PFSK-1 (cell line): ENCODE results near the gene MLIP.

Experiments used
- FOXP2 ChIP-seq: optimal IDR thresholded peaks from 2 replicates; pipeline ENCODE3; 2011; ENCODE audit warnings: borderline replicate concordance, control low read depth, inconsistent platforms; ENCODE audit not compliant: insufficient read depth; ENCODE audit errors: extremely low read length, extremely low read depth
- POLR2AphosphoS5 ChIP-seq: IDR thresholded peaks from 2 replicates; pipeline ENCODE4 v1.6.1; 2012; ENCODE audit warnings: low read depth, mild to moderate bottlenecking, control low read depth, low read length, moderate library complexity
- SIN3A ChIP-seq: IDR thresholded peaks from 2 replicates; pipeline ENCODE4 v1.6.1; 2012; ENCODE audit warnings: mild to moderate bottlenecking, low read length, moderate library complexity, borderline replicate concordance; ENCODE audit not compliant: insufficient read depth
- TAF1 ChIP-seq: IDR thresholded peaks from 2 replicates; pipeline ENCODE4 v1.6.1; 2012; ENCODE audit warnings: low read length, control low read depth, borderline replicate concordance; ENCODE audit not compliant: insufficient read depth
- TF ChIP-seq, protein P1 (sequence below), 2 experiments: IDR thresholded peaks; 2 replicates each; pipeline versions ENCODE4 v1.6.1 to v1.8.0; 2011 to 2012; ENCODE audit warnings: low read depth in 2 of 2, low read length in 2 of 2, control low read depth in 1 of 2, inconsistent platforms in 1 of 2, mild to moderate bottlenecking in 1 of 2, moderate library complexity in 1 of 2; ENCODE audit not compliant: insufficient read depth in 1 of 2

The MLIP gene

DNA sequence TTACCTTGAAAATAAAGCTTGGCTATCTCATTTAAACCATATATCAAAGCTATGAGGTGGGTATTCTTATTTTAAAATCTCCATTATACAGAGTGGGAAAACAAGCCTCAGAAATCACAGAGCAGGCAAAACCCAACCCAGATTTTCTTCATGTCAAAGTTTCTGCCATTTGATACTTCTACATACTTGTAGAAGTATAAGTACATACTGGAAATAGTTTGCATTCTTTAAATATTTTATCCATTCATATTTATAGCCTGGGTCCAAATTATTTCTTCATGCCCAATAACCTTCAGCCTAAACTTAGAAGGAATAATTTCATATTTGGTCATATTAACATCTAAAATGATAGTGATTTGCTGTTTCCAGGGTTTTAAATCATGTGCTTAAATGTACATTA lies 61.8 kb downstream of the MLIP start:
- TF ChIP-seq TAF1 (no peak), FOXP2 (no peak), POLR2AphosphoS5 (no peak), SIN3A (no peak)
- TF ChIP-seq, protein P1, sequence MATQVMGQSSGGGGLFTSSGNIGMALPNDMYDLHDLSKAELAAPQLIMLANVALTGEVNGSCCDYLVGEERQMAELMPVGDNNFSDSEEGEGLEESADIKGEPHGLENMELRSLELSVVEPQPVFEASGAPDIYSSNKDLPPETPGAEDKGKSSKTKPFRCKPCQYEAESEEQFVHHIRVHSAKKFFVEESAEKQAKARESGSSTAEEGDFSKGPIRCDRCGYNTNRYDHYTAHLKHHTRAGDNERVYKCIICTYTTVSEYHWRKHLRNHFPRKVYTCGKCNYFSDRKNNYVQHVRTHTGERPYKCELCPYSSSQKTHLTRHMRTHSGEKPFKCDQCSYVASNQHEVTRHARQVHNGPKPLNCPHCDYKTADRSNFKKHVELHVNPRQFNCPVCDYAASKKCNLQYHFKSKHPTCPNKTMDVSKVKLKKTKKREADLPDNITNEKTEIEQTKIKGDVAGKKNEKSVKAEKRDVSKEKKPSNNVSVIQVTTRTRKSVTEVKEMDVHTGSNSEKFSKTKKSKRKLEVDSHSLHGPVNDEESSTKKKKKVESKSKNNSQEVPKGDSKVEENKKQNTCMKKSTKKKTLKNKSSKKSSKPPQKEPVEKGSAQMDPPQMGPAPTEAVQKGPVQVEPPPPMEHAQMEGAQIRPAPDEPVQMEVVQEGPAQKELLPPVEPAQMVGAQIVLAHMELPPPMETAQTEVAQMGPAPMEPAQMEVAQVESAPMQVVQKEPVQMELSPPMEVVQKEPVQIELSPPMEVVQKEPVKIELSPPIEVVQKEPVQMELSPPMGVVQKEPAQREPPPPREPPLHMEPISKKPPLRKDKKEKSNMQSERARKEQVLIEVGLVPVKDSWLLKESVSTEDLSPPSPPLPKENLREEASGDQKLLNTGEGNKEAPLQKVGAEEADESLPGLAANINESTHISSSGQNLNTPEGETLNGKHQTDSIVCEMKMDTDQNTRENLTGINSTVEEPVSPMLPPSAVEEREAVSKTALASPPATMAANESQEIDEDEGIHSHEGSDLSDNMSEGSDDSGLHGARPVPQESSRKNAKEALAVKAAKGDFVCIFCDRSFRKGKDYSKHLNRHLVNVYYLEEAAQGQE (IDR thresholded peaks at IDR 0.05; ENCODE audit: insufficient read depth in 1 of 2, low read depth in 2 of 2, low read length in 2 of 2), result no peak

DNA sequence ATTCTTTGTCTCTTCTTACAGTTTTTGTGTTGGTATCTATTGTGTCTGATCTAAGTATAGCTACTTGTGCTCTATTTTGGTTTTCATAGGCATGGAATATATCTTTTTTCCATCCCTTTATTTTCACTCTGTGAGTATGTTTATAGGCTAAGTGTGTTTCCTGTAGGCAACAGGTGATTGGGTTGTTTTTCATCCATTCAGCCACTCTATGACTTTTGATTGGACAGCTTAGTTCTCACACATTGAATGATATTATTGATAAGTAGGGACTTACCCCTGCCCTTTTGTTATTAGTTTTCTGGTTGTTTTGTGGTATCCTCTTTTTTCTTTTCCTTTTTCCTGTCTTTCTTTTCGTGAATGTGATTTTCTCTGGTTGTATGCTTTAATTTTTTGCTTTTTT lies 67.9 kb downstream of the MLIP start:
- TF ChIP-seq, protein P1 (IDR thresholded peaks at IDR 0.05; ENCODE audit: insufficient read depth in 1 of 2, low read depth in 2 of 2, low read length in 2 of 2), result no peak
- TF ChIP-seq FOXP2 (no peak), TAF1 (no peak), POLR2AphosphoS5 (no peak), SIN3A (no peak)

DNA sequence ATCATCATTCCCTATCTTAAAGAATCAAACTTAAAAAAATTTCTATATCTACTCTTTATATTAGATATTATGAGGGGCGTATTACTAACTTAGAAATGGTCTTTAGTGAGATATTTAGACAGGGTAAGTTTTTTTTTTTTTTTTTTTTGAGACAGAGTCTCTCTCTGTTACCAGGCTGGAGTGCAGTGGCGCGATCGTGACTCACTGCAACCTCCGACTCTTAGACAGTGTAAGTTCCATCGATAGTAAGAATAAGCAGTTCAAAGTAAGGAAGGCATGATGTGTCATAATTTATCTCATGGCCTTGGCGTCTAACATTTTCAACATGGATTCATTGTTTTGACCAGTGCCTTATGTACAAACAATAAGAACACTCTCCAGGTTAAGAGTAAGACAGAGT lies 72.4 kb downstream of the MLIP start:
- TF ChIP-seq SIN3A (no peak), TAF1 (no peak), FOXP2 (no peak), POLR2AphosphoS5 (no peak)
- TF ChIP-seq, protein P1 (IDR thresholded peaks at IDR 0.05; ENCODE audit: insufficient read depth in 1 of 2, low read depth in 2 of 2, low read length in 2 of 2), result no peak

DNA sequence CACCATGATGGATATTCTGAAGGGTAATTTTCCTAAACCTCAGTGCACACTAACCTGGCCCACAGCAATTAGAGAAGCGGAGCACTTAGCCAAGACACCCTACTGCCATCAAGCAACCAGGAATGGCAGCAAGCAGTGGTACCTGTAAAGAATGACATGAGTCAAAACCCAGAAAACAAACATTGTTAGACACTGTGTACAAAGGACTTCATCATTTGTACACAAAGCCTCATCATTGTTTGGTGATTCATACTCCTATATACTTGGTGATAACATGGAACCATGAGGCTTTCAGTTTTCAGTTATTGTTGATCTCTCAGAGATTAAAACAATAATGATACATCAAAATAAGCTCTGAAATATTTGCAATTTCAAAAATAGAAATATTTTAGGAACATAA lies 74.6 kb downstream of the MLIP start:
- TF ChIP-seq SIN3A, result no peak
- TF ChIP-seq POLR2AphosphoS5, result no peak
- TF ChIP-seq, protein P1 (IDR thresholded peaks at IDR 0.05; ENCODE audit: insufficient read depth in 1 of 2, low read depth in 2 of 2, low read length in 2 of 2), result no peak
- no peak for TF ChIP-seq FOXP2
- no peak for TF ChIP-seq TAF1

DNA sequence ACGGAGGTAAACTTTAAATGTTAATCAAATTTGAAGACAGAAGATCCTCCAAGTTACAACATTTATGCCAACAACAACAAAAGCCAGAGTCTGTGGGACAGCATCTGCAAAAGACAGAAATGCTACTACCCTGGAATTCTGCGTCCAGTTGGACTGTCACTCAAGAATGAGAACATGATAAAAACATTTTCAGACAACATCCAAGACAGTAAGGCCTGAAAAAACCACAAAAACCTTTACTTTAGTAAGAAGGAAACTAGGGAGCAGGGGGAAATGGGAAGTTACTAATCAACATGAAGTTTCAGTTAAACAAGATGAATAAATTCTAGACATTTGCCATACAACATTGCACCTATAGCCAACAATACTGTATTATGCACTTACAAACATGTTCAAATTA lies 77.6 kb downstream of the MLIP start:
- TF ChIP-seq TAF1 (no peak), SIN3A (no peak), FOXP2 (no peak), POLR2AphosphoS5 (no peak)
- TF ChIP-seq, protein P1 (IDR thresholded peaks at IDR 0.05; ENCODE audit: insufficient read depth in 1 of 2, low read depth in 2 of 2, low read length in 2 of 2), result no peak
